Head of caudate nucleus (tissue), 42 donors: Measurements from ENCODE around the gene RMRP.
"Not testable (repeated sequence)": the region's sequence is repeated elsewhere in the genome, so short reads cannot be mapped to it uniquely, and the experiment has no call there.

Experiments
- DNase-seq, 42 donors: peaks; one replicate each; pipeline versions ENCODE4 v3.0.0 to v3.0.0-alpha.2; 2020 to 2021; ENCODE audit warnings: mixed read lengths in 7 of 42
- intact Hi-C: fragments of 100-400 bp; cut with DNase I; formaldehyde crosslinking; loops from one replicate; pipeline ENCODE4 v1.15.0; 2022

The RMRP gene

DNA sequence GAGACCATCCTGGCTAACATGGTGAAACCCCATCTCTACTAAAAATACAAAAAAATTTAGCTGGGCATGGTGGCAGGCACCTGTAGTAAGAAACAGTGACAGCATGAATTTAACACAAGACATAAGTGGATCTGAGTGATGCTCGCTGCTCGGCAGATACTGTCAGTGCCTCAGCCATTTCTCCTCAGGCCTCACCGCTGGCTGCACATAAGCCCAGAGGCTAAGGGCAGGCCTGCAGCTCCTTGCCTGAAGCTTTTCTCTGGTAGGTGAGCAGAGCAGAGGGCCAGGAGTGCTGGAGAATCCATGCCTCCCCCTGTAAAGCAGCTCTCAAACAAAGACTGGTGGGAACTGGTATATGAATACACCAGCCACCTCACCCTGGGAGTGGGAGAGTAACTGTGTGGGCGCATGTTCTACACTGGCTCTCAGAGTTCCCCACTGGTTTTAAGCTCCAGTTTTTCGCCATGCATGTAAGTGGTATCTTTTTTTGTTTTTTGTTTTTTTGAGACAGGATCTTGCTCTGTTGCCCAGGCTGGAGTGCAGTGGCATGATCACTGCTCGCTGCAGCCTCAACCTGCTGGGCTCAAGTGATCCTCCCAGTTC lies 29.3 kb downstream of the RMRP start:
- DNase-seq: peak in 9 of 42 donors; percentile 18 to 56 (median 51)
- intact Hi-C loops: no loop called here

DNA sequence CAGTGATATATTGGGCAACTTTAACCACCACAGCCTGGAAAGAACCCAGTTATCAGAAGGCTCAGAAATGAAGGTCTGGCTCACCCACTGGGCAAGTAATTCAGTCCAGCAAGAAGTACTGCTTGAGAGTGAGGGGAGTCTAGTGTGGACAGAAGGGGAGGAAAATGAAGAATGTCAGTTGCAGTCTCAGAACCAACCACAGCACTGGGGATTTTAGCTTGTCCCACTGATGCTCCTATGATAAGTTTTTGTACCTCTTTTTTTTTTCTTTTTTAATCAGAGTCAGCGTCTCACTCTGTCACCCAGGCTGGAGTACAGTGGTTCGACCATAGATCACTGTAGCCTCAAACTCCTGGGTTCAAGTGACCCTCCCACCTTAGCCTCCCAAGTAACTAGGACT lies 30.2 kb downstream of the RMRP start:
- DNase-seq: no peak
- intact Hi-C loops: no loop called here

- intact Hi-C loops: no loop called here
- DNase-seq: no peak
Observed at GRCh38 chr9:35619800-35620158, 38.0 kb downstream of the RMRP start.

DNA sequence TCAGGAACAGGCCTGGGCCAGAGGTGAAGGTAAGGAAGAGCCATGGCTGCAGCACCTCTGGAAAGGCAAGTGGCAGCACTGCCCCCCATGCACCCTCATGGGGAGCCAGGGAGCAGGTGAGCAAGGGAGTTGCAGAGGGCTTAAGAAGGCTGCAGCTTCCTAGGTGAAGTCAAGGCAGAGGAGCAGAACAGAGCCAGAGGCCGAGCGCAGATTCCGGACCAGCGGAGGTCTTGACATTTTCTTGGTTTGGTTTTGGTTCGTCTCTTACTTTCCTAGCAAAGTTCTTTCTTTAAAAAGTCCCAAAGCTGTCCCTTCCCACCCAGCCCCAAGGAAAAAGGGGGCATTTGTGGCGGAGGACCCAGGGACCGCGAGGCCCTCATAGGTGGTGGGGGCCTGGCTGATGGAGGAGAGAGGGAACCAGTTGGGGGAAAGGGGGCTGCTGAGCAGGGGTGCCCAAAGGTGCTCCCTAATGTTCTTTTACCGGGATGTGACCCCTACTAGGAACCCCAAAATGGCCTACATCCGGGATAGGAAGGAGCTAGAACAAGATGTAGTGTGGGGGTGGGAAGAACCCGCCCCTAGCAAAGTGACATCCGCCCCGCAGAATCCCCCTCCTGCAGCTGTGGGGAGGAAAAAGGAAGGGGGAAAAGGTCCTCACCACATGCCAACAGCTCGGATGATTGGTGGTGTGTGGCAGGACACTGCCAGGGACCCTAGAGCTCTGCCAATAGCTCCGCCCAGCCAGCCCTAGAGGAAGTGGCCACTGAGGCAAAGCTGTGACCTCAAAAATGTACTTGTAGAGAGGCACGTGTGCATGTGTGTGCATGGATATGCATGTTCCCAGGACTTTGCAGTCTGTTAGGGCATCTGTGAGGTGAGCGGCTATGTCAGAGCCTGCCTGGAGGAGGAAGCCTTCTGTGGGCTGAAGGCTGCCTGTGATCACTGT lies 38.7 kb downstream of the RMRP start:
- intact Hi-C loops: no loop called here
- DNase-seq: no peak

GRCh38 chr9:35618325-35618727 lies 39.5 kb downstream of the RMRP start, which contains the start of gene CD72:
Gene CD72, minus strand, starts transcription at chr9:35618413. Its CDS starts 110 bp downstream, at chr9:35618303.
- intact Hi-C loops: no loop called here
- peak in 1 of 42 donors; percentile 22 for DNase-seq

DNA sequence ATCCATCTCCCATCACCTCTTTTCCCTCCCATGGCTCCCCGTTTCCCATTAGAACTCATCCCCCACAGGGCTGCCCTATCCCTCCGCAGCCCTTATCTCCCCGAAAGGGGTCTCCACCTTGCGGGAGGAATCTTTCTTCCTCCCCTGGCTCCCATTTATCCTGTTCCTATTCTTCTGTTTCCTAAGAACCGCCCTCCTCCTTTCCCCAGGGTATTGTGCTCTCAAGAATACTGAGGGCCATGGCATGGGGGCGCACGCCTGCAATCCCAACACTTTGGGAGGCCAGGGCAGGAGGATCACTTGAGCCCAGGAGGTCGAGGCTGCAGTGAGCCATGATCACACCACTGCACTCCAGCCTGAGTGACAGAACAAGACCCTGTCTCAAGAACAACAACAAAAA lies 40.3 kb downstream of the RMRP start:
- intact Hi-C loops: no loop called here
- no peak for DNase-seq

- peak in 40 of 42 donors; percentile 31 to 77 (median 51) for DNase-seq
- intact Hi-C loops: no loop called here
Observed at GRCh38 chr9:35616681-35617459, 40.9 kb downstream of the RMRP start.

DNA sequence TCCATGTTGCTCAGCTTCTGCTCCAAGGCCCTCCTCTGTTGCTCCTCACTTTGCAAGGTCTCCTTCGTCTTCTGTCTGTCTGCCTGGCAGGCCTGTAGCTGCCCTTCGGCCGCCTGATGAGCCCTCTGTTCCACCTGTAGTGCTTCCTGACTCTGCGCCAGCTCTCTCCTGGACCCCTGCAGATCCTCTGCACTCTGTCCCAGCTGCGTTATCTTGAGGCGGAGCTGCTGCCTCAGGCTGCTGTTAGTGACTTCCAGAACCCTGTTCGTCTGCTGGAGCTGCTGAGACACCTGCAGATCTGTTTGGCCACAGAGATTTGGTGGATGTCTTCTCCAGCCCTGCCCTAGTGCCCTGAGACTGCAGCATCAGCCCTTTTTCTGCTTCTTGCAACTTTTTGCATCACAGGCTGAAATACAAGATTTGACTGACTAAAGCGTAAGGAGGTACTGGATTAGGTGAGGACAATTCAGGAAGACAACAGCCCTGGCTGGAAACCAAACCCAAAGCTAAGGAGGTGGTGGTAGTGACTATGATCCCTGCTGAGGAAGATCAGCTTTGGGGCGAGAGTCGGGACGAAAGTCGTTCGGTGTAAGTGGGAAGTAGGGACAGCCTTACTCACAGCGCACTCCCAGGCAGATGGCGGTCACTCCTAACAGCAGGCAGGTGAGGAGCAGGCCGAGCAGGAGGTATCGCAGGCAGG lies 41.7 kb downstream of the RMRP start:
- no peak for DNase-seq
- intact Hi-C loops: no loop called here

DNA sequence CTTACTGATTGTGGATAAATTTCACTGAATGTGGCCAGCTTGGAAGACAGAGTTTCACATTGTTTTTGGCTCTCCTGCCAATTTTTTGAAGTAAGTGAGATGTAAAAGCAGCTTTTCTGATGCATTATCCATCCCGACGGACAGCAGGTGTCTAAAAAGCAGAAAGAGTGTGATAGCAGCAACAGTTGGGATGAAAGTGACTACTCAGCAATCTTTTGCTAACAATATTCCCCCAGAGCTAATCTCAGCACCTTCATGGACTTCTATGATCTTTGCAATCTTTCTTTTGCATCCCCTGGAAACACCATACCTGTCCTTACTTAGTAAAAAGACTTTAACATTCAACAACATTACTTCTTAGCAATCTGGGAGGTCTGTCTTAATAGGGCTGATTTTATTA lies 45.0 kb downstream of the RMRP start:
- intact Hi-C loops: no loop called here
- no peak for DNase-seq

DNA sequence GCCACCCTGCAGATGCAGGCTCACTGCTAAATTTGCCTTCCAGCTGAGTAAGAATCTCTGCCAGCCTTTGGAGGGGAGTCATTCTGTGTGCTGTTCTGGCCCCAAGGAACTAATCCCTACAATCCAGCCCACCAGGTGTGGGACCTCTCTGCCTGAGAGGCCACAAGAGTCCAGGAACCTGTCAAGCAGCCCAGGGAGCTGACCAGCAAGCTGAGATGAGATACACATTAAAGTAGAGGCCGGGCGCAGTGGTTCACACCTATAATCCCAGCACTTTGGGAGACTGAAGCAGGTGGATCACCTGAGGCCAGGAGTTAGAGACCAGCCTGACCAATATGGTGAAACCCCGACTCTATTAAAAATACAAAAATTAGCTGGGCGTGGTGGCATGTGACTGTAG lies 45.8 kb downstream of the RMRP start:
- DNase-seq: peak in 1 of 42 donors; percentile 24
- intact Hi-C loops: not testable (repeated sequence)

GRCh38 chr9:35611230-35611797 lies 46.5 kb downstream of the RMRP start:
- peak; percentile 34 to 85 (median 60) for DNase-seq
- intact Hi-C loops: no loop called here

- intact Hi-C loops: loop anchor here (10.0 kb wide), 1 partner anchor 55 kb away; no protein-coding TSS in a partner anchor
- DNase-seq: peak in 2 of 42 donors; percentile 33 to 39
Observed at GRCh38 chr9:35609820-35610163, 48.0 kb downstream of the RMRP start.

GRCh38 chr9:35609001-35609819 lies 48.6 kb downstream of the RMRP start:
- DNase-seq: peak in 1 of 42 donors; percentile 35
- intact Hi-C loops: loop anchor here (10.0 kb wide), 1 partner anchor 54 kb away; no protein-coding TSS in a partner anchor

DNA sequence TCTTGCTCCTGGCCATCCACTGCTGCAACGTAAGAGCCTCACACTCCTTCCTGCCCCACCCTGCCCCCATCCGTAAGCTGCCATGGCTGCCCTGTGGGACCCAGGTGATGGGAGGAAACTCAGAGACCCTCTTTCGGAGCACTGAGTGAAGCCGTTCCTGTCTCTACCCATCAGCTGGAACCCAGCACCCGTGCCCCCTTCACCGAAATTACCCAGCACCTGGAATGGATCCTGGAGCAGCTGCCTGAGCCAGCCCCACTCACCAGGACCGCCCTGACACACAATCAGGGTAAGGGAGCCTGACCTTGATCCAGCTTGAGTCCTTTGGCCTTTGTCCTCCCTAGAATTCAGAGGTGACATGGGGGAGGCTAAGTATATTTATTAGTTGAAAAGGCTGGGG lies 49.6 kb downstream of the RMRP start:
- DNase-seq: peak in 1 of 42 donors; percentile 24
- intact Hi-C loops: loop anchor here (10.0 kb wide), 1 partner anchor 53 kb away; no protein-coding TSS in a partner anchor
